Hepatocyte (in vitro differentiated cells): ENCODE data around the gene LSM12. TPM values are rescaled to one million over a fixed set of nuclear protein-coding genes. Genes with fewer than 3 reads are reported as not detected.

ENCODE experiments used
- DNase-seq: peaks from one replicate; pipeline ENCODE4 v3.0.0-alpha.2; 2016; ENCODE audit warnings: low spot score
- H2AFZ ChIP-seq: fragments of 200-600 bp; sonication (generic); 2 replicates; pipeline ENCODE4 v1.6.0; 2016; ENCODE audit warnings: antibody characterized with exemption, mild to moderate bottlenecking
- H3K27ac ChIP-seq: fragments of 200-600 bp; sonication (generic); 2 replicates; pipeline ENCODE4 v1.5.1; 2016; ENCODE audit warnings: mild to moderate bottlenecking
- H3K27me3 ChIP-seq: fragments of 200-600 bp; sonication (generic); 2 replicates; pipeline ENCODE4 v1.6.1; 2016
- H3K36me3 ChIP-seq: fragments of 200-600 bp; sonication (generic); replicated peaks from 2 replicates; pipeline ENCODE4 v1.5.1; 2016; ENCODE audit warnings: low read depth; ENCODE audit not compliant: insufficient read depth
- H3K4me1 ChIP-seq: fragments of 200-600 bp; sonication (generic); 2 replicates; pipeline ENCODE4 v1.5.1; 2016; ENCODE audit warnings: mild to moderate bottlenecking, moderate library complexity; ENCODE audit not compliant: insufficient read depth
- H3K4me2 ChIP-seq: fragments of 200-600 bp; sonication (generic); 2 replicates; pipeline ENCODE4 v1.6.0; 2016
- H3K4me3 ChIP-seq: fragments of 200-600 bp; sonication (generic); 2 replicates; pipeline ENCODE4 v1.5.1; 2016; ENCODE audit warnings: mild to moderate bottlenecking
- H3K79me2 ChIP-seq: fragments of 200-600 bp; sonication (generic); 2 replicates; pipeline ENCODE4 v1.6.0; 2017; ENCODE audit warnings: mild to moderate bottlenecking
- H3K9me2 ChIP-seq: fragments of 200-600 bp; sonication (generic); replicated peaks from 2 replicates; pipeline ENCODE4 v1.6.0; 2017; ENCODE audit warnings: mild to moderate bottlenecking; ENCODE audit not compliant: insufficient read depth
- H3K9me3 ChIP-seq: fragments of 200-600 bp; sonication (generic); 2 replicates; pipeline ENCODE4 v1.5.1; 2016; ENCODE audit warnings: low read depth, mild to moderate bottlenecking
- H4K20me1 ChIP-seq: fragments of 200-600 bp; sonication (generic); 2 replicates; pipeline ENCODE4 v1.6.0; 2016; ENCODE audit warnings: mild to moderate bottlenecking; ENCODE audit not compliant: insufficient read depth, poor library complexity, severe bottlenecking
- CTCF ChIP-seq: fragments of 200-600 bp; sonication (generic); IDR thresholded peaks from 2 replicates; pipeline ENCODE4 v1.5.1; 2016; ENCODE audit warnings: antibody characterized with exemption, mild to moderate bottlenecking; ENCODE audit not compliant: poor library complexity
- EZH2 ChIP-seq: fragments of 200-600 bp; sonication (generic); IDR thresholded peaks from 2 replicates; pipeline ENCODE4 v1.6.1; 2016; ENCODE audit warnings: antibody characterized with exemption, mild to moderate bottlenecking, borderline replicate concordance
- EZH2phosphoT487 ChIP-seq: fragments of 200-600 bp; sonication (generic); IDR thresholded peaks from one replicate; pipeline ENCODE4 v1.6.1; 2018; ENCODE audit warnings: antibody characterized with exemption, mild to moderate bottlenecking, low read depth, moderate library complexity; ENCODE audit not compliant: unreplicated experiment, severe bottlenecking
- WGBS: methylation state at CpG from one replicate; pipeline ENCODE4 v1.1.6; 2016; ENCODE audit warnings: low lambda C conversion rate; ENCODE audit errors: missing lambda C conversion rate; 5-methylcytosine and 5-hydroxymethylcytosine counted together
- polyA plus RNA-seq: library from polyadenylated mRNA; unstranded; fragments of >200 nt; fragmentation: Nextera tagmentation; extraction: Ambion mirVana; gene quantifications from 2 replicates; pipeline ENCODE4 v1.2.1, GENCODE V29; 2016
- total RNA-seq: library from RNA; depleted of rRNA; stranded (reverse); fragments of >200 nt; gene quantifications from 2 replicates; pipeline ENCODE4 v1.2.3, GENCODE V29; 2014

LSM12 gene
- total and polyA plus RNA-seq, 2 experiments from 2014 or later, result 40.4 to 44.5 TPM

- Histone ChIP-seq H3K9me2 (no peaks in the 10 kb centered on the region), H3K27ac (no peak overlapping the region), H3K27me3 (peaks cover 37% of the 10 kb centered on the region), H3K79me2 (no peaks in the 10 kb centered on the region), H3K36me3 (no peaks in the 10 kb centered on the region), H2AFZ (no peak overlapping the region), H3K4me2 (no peak overlapping the region), H3K9me3 (no peaks in the 10 kb centered on the region), H3K4me1 (peaks cover 8% of the 10 kb centered on the region), H4K20me1 (no peaks in the 10 kb centered on the region), H3K4me3 (no peak overlapping the region)
- WGBS, result 97% methylated on average over 14 of the region's 14 CpGs
- DNase-seq, result no peak
- no peak for TF ChIP-seq EZH2
- no peak for TF ChIP-seq CTCF
- no peak for TF ChIP-seq EZH2phosphoT487
Observed at GRCh38 chr17:43992641-43993040, 73.8 kb downstream of the LSM12 start.

GRCh38 chr17:43988301-43988700, 78.2 kb downstream of the LSM12 start:
- DNase-seq, result no peak
- Histone ChIP-seq H3K9me2 (no peaks in the 10 kb centered on the region), H3K4me1 (peaks cover 9% of the 10 kb centered on the region), H4K20me1 (no peaks in the 10 kb centered on the region), H3K4me2 (no peak overlapping the region), H3K9me3 (no peaks in the 10 kb centered on the region), H3K79me2 (no peaks in the 10 kb centered on the region), H3K36me3 (no peaks in the 10 kb centered on the region), H3K4me3 (no peak overlapping the region), H3K27me3 (peaks cover 53% of the 10 kb centered on the region), H3K27ac (no peak overlapping the region), H2AFZ (no peak overlapping the region)
- no peak for TF ChIP-seq CTCF
- TF ChIP-seq EZH2phosphoT487, result no peak
- no peak for TF ChIP-seq EZH2
- WGBS, result 77% methylated on average over 9 of the region's 9 CpGs

- Histone ChIP-seq H3K79me2 (no peaks in the 10 kb centered on the region), H3K9me2 (no peaks in the 10 kb centered on the region), H3K4me3 (no peak overlapping the region), H3K9me3 (no peaks in the 10 kb centered on the region), H3K27ac (no peak overlapping the region), H3K4me1 (peaks cover 12% of the 10 kb centered on the region), H4K20me1 (no peaks in the 10 kb centered on the region), H3K36me3 (no peaks in the 10 kb centered on the region), H3K4me2 (no peak overlapping the region), H2AFZ (no peak overlapping the region), H3K27me3 (peaks cover 62% of the 10 kb centered on the region)
- DNase-seq, result no peak
- WGBS, result 77% methylated on average over 12 of the region's 12 CpGs
- TF ChIP-seq EZH2phosphoT487 (no peak), CTCF (no peak), EZH2 (no peak)
Observed at GRCh38 chr17:43987131-43988021, 79.1 kb downstream of the LSM12 start.
